ENCODE measurements around the gene ZNF417.
"Not testable (repeated sequence)": the region's sequence is repeated elsewhere in the genome, so short reads cannot be mapped to it uniquely, and the experiment has no call there.

ZNF417 gene

DNA sequence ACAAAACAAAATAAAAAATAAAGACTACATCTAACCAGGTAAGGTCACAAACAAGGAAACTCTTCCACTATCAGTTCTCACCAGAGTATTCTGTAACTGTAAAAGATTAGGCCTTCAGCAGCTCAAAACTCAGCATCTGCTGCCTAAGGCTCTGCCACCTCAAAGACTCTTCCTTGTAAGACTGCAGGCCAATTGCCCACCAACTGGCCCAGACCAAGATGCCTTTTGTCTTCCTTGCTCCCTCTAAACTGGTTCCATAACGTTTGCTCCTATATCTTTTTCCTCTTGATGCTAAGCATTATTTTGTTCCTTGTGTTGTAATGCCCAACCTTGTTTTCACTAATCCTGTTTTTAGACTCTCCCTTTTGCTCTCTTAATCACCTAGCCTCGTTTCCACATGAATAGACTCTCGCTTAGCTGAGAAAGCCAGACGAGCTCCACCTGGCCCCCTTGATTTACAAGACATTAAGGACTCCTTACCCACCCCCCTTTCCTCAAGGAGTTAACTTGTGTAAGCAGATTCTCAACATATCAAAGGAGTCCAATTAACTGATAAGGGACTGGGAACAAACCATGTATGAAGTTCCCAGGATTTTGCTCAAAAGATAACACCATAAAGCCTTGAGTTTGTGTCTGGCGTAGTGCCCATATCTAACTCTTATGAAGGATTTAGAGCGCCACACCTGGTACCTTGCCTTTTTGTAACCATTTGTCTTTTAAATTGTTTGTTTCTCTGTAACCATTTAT lies 29.0 kb downstream of the ZNF417 start:
- DNase-seq, result no peak

- no peak for DNase-seq
These were observed 30.3 kb downstream of the ZNF417 start for GRCh38 chr19:57886046-57886445.

- DNase-seq, result not testable (repeated sequence)
These were observed 42.3 kb downstream of the ZNF417 start for GRCh38 chr19:57873883-57874799.

DNA sequence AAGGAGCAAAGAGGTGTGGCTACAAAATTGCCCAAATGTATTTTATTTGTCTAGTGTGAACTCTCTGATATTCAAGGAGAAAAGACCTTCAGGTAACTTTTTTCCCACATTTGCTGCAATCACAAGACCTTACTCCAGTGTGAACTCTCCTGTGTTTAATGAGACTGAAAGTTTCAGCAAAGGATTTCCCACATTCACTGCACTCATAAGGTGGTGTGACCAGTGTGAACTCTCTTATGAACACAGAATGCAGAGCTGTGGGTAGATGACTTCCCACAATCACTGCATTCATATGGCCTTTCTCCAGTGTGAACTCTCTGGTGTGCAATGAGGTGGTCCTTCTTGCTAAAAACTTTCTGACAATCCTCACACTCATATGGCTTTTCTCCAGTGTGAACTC lies 43.9 kb downstream of the ZNF417 start:
- no peak for DNase-seq

GRCh38 chr19:57870225-57870624 lies 46.2 kb downstream of the ZNF417 start:
- no peak for DNase-seq

GRCh38 chr19:57869655-57870054 lies 46.7 kb downstream of the ZNF417 start:
- not testable (repeated sequence) for DNase-seq

- no peak for DNase-seq
These were observed 48.4 kb downstream of the ZNF417 start for GRCh38 chr19:57867868-57868492.
